GM19467 (cell line): ENCODE data around the gene PPP6R2.
"Not testable (repeated sequence)": the region's sequence is repeated elsewhere in the genome, so short reads cannot be mapped to it uniquely, and the experiment has no call there.

Source experiments
- ATAC-seq: cut with Tn5 transposase; IDR thresholded peaks from one replicate; pipeline ENCODE4 v1.9.1; 2021; ENCODE audit warnings: mild to moderate bottlenecking, moderate library complexity; ENCODE audit not compliant: unreplicated experiment

PPP6R2 gene

GRCh38 chr22:50397371-50398060 lies 54.4 kb downstream of the PPP6R2 start:
- not testable (repeated sequence) for ATAC-seq

DNA sequence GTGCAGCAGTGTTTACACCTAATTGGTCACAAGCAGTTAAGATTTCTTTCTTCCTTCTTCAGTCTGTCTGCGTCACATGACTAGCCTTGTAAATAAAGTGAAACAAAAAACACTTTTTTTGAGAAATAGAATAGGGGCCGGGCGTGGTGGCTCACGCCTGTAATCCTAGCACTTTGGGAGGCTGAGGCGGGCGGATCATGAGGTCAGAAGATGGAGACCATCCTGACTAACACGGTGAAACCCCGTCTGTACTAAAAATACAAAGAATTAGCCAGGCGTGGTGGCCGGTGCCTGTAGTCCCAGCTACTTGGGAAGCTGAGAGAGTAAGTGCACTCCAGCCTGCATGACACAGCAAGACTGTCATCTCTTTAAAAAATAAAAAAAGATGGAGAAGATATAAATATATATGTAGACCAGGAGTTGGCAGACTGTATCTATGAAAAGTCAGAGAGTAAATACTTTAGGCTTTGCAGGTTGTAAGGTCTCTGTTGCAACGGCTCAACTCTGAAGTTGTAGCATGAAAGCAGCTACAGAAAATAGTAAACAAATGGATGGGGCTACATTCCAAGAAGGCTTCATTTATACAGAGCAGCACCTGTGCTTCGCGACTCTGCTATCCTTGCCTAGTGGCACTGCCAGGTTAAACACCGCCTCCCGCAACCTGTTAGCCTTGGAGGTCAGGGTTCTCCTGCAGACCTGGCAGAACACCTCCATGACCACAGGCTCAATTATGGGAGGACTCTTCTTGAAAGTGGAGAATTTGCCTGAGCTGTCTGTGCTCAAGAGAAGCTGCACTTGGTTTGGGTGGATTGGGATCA lies 55.9 kb downstream of the PPP6R2 start:
- ATAC-seq, result no peak

GRCh38 chr22:50399751-50400331 lies 56.7 kb downstream of the PPP6R2 start:
- no peak for ATAC-seq

DNA sequence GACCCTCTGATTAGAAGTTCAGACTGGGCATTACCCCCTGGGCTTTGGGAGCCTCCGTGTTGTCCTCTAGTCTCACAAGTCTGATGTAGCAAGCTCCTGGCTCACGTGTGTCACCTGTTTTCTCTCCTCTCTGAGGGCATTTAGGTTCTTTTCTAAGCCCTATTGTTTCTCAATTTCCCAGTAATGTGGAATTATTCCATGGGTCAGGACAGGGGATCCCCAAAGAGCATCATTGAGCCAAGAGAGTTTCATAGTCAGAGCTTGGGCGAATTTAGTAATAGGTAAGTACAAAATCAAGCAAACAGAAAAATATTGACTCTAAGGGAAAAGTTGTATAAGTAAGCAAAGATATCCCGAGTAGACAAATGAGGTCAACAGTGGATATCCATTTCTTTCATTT lies 57.3 kb downstream of the PPP6R2 start:
- no peak for ATAC-seq

- no peak for ATAC-seq
These were observed 57.8 kb downstream of the PPP6R2 start for GRCh38 chr22:50400931-50401330.

DNA sequence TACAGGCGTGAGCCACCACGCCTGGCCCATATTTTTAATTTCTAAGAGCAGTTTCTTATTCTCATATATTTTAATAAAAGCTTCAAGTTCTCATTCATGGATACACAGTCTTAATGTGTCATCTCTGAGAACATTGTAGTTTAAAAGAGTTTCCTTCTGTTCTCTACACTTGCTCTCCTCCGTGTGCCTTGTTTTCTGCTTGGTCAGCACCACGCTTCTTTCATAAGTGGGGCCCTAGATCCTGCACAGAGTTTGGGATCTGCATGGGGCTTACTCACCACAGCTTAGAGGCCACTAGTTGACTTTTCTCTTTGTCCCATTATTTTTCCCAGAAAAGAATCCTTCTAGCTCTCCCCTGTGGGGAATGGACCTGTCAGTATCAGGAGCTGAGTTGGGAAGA lies 58.8 kb downstream of the PPP6R2 start:
- no peak for ATAC-seq

- ATAC-seq, result no peak
These were observed 60.6 kb downstream of the PPP6R2 start for GRCh38 chr22:50403701-50404101.

GRCh38 chr22:50406416-50407170 lies 63.5 kb downstream of the PPP6R2 start:
- no peak for ATAC-seq

- ATAC-seq, result no peak
These were observed 65.2 kb downstream of the PPP6R2 start for GRCh38 chr22:50408311-50408710.

DNA sequence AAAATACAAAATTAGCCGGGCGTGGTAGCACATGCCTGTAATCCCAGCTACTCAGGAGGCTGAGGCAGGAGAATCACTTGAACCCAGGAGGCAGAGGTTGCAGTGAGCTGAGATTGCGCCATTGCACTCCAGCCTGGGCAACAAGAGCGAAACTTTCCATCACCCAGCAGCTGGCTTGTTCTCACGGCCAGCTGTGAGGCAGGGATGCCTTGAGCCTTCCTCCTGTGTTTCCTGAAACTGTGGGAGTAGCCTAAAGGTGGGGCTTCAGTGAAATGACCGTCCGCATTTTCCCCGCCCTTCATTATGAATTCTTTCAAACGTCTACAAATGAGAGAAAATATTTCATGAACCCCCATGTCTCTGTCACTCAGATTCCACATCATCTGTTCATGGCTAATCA lies 65.8 kb downstream of the PPP6R2 start:
- not testable (repeated sequence) for ATAC-seq

GRCh38 chr22:50414476-50415248 lies 71.5 kb downstream of the PPP6R2 start:
- ATAC-seq, result no peak

DNA sequence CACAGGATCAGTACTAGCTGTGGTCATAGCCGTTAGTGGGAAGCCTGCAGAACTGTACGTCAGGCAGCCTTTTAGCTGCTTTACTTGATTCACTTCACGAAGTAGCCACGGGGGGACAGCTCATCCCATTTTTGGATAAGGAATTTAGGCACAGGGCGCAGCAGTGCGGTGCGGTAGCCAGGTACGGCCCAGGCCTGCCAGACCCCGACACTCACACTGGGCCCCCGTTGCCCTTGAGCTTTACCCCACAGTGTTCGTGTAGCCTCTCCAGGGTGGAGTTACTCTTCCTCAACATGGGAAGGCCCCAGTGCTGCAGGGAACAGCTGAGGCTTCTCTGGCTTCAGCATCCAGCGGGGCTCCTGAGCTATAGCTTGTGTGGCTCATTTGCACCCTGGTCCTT lies 72.3 kb downstream of the PPP6R2 start:
- ATAC-seq, result no peak

DNA sequence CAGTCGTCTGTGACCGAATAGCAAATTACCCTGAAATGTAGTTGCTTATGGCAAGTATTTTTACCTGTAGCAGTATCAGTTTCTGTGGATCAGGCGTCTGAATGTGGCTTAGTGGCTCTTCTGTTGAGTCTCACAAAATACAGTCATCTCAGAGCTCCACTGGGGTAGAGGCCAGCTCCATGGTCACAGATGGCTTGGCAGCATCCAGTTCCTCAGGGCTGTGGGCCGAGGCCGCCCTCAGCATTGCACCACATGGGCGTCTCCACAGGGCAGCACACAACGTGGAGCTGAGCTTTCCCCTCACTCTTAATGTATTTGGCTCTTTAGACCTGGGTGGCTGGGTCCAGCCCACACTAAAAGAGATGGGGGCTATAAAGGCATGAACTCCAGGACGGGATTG lies 73.9 kb downstream of the PPP6R2 start:
- no peak for ATAC-seq

DNA sequence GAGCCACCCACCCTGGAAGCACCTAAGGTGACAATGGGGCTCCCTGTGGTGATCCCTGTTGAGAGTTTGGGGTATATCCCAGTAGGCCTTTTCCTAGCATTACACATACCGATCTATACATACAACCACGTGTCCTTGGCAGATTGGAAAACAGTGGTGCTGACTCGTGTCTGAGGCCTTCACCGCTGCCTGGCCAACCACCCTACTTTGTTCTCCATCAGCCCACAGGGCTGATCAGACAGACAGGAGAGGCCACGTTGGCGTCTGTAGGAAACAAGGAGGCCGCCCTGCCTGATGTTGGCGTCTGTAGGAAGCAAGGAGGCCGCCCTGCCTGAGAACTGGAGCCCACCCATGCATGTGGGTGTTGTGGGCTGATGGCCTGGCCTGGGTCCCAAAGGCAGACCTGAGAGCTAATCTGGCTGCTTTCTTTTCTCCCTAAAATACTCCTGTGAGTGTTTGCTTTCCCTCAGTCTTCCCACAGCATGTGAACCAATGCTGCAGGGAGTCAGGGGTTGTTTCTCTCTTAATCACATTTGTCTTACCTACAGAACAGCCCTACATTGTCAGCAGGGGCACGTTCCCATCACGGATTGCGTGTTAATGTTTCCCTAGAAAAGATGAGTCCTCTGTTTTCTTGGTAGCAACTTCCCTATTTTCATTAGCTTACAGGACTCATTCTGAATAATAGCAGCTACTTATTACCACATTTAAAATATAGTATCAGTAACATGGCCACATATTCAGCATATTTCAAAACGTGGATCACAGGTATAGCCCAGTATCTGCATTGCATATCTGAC lies 74.5 kb downstream of the PPP6R2 start:
- no peak for ATAC-seq

DNA sequence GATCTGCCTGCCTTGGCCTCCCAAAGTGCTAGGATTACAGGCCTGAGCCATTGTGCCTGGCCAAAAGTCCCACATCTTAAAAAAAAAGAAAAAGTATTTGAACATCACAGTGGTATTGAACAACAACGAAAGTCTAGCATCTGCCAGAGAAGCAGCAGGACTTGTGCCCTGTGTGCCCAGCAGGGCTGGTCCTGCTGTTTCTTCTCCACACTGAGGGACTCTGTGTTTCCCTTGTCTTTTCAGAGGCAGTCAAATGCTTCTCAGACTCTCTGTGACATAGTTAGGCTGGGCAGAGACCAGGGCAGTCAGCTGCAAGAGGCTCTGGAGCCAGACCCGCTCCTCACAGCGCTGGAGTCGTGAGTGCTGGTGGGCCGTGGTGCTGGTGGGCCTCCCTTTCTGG lies 75.5 kb downstream of the PPP6R2 start:
- ATAC-seq, result no peak

- no peak for ATAC-seq
These were observed 76.0 kb downstream of the PPP6R2 start for GRCh38 chr22:50419116-50419515.

DNA sequence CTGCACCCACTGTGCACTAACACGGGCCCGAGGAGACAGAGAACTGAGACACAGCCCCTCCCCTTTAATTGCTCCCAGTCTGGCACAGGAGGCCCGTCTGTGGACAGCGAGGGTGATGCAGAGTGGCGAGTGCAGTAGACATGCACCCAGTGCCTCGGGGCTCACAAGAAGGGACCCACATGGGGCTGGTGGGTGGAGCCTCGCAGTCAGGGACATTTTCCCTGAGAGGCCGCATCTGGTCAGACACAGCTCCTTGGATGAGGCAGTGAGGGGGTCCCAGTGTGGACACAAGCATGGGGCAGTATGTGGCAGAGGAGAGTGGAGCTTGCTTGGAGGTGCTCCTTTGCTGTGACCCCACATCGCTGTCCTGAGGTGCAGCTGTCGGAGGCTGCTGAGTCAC lies 76.9 kb downstream of the PPP6R2 start:
- ATAC-seq, result no peak

GRCh38 chr22:50420581-50420980 lies 77.5 kb downstream of the PPP6R2 start:
- ATAC-seq, result no peak

GRCh38 chr22:50422046-50422445 lies 78.9 kb downstream of the PPP6R2 start:
- no peak for ATAC-seq
